Measurements from ENCODE around the gene TMPRSS7. TPM values are rescaled to one million over a fixed set of nuclear protein-coding genes. Genes with fewer than 3 reads are reported as not detected.

Gene TMPRSS7
- total RNA-seq, 2 donors from 2014 or later: 0.12 TPM; not detected in 1

- Mint-ChIP-seq H3K27me3 (no peaks in the 10 kb centered on the region), H3K4me3 (no peak overlapping the region), H3K36me3 (ENCODE audit: low read depth) (peaks cover 3% of the 10 kb centered on the region), H3K4me1 (peaks cover 36% of the 10 kb centered on the region), H3K27ac (no peak overlapping the region)
- DNase-seq (no peak), ATAC-seq (no peak)
- H3K9me3 ChIP-seq (ENCODE audit: control insufficient read depth, low read length, poor library complexity, severe bottlenecking): no peaks in the 10 kb centered on the region
Measured at GRCh38 chr3:112004669-112005068, 29.9 kb upstream of the TMPRSS7 start.

GRCh38 chr3:112005091-112005672 is 29.4 kb upstream of the TMPRSS7 start:
- H3K9me3 ChIP-seq (ENCODE audit: control insufficient read depth, low read length, poor library complexity, severe bottlenecking): no peaks in the 10 kb centered on the region
- Mint-ChIP-seq H3K36me3 (ENCODE audit: low read depth) (peaks cover 3% of the 10 kb centered on the region), H3K4me1 (peaks cover 36% of the 10 kb centered on the region), H3K27ac (no peak overlapping the region), H3K4me3 (no peak overlapping the region), H3K27me3 (no peaks in the 10 kb centered on the region)
- DNase-seq (no peak), ATAC-seq (no peak)

- DNase-seq (no peak), ATAC-seq (no peak)
- H3K4me3 Mint-ChIP-seq: no peak overlapping the region
- no peaks in the 10 kb centered on the region for H3K27me3 Mint-ChIP-seq
- H3K9me3 ChIP-seq (ENCODE audit: control insufficient read depth, low read length, poor library complexity, severe bottlenecking): no peaks in the 10 kb centered on the region
- peaks cover 3% of the 10 kb centered on the region for H3K36me3 Mint-ChIP-seq (ENCODE audit: low read depth)
- no peak overlapping the region for H3K27ac Mint-ChIP-seq
- H3K4me1 Mint-ChIP-seq: peaks cover 26% of the 10 kb centered on the region
Measured at GRCh38 chr3:112007633-112008032, 26.9 kb upstream of the TMPRSS7 start.

DNA sequence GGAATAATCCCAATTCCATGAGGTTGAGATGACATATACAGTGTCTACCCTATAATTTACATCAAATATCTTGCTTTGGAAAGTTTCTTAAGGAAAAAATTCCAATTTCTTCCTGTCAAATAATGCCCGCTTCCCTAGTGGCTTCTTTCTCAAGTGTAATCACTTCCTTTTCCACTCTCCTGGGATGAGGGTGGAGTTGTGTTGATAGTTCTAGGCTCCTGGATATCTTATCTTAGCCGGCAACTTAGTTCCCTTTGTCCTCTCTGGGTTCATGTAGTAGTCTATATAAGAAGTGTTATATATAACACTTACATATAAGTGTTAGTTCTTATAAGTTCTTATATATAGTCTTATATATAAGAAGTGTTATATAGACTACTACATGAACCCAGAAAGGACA is 24.9 kb upstream of the TMPRSS7 start:
- no peak for ATAC-seq
- Mint-ChIP-seq H3K4me1 (peaks cover 16% of the 10 kb centered on the region), H3K27ac (no peak overlapping the region), H3K27me3 (no peaks in the 10 kb centered on the region), H3K4me3 (no peak overlapping the region), H3K36me3 (ENCODE audit: low read depth) (peaks cover 3% of the 10 kb centered on the region)
- H3K9me3 ChIP-seq (ENCODE audit: control insufficient read depth, low read length, poor library complexity, severe bottlenecking): no peaks in the 10 kb centered on the region
- DNase-seq: no peak

GRCh38 chr3:112010636-112011035 is 23.9 kb upstream of the TMPRSS7 start:
- no peaks in the 10 kb centered on the region for H3K9me3 ChIP-seq (ENCODE audit: control insufficient read depth, low read length, poor library complexity, severe bottlenecking)
- no peak for DNase-seq
- Mint-ChIP-seq H3K27me3 (no peaks in the 10 kb centered on the region), H3K4me3 (no peak overlapping the region), H3K36me3 (ENCODE audit: low read depth) (no peaks in the 10 kb centered on the region), H3K27ac (no peak overlapping the region), H3K4me1 (peaks cover 13% of the 10 kb centered on the region)
- no peak for ATAC-seq

- H3K4me3 Mint-ChIP-seq: no peak overlapping the region
- DNase-seq: no peak
- no peaks in the 10 kb centered on the region for H3K9me3 ChIP-seq (ENCODE audit: control insufficient read depth, low read length, poor library complexity, severe bottlenecking)
- no peak for ATAC-seq
- H3K4me1 Mint-ChIP-seq: peaks cover 13% of the 10 kb centered on the region
- H3K36me3 Mint-ChIP-seq (ENCODE audit: low read depth): no peaks in the 10 kb centered on the region
- H3K27me3 Mint-ChIP-seq: no peaks in the 10 kb centered on the region
- no peak overlapping the region for H3K27ac Mint-ChIP-seq
Measured at GRCh38 chr3:112011376-112011940, 23.1 kb upstream of the TMPRSS7 start.

GRCh38 chr3:112012205-112012992 is 22.1 kb upstream of the TMPRSS7 start:
- Mint-ChIP-seq H3K27me3 (no peaks in the 10 kb centered on the region), H3K4me3 (no peak overlapping the region), H3K27ac (no peak overlapping the region), H3K4me1 (peaks cover 13% of the 10 kb centered on the region), H3K36me3 (ENCODE audit: low read depth) (no peaks in the 10 kb centered on the region)
- H3K9me3 ChIP-seq (ENCODE audit: control insufficient read depth, low read length, poor library complexity, severe bottlenecking): no peaks in the 10 kb centered on the region
- ATAC-seq: no peak
- no peak for DNase-seq

- no peak overlapping the region for H3K27ac Mint-ChIP-seq
- ATAC-seq (peak; percentile 87), DNase-seq (peak in 2 of 3 donors; percentile 12 to 37)
- no peaks in the 10 kb centered on the region for H3K36me3 Mint-ChIP-seq (ENCODE audit: low read depth)
- no peak overlapping the region for H3K4me3 Mint-ChIP-seq
- no peaks in the 10 kb centered on the region for H3K27me3 Mint-ChIP-seq
- peaks cover 13% of the 10 kb centered on the region for H3K4me1 Mint-ChIP-seq
- H3K9me3 ChIP-seq (ENCODE audit: control insufficient read depth, low read length, poor library complexity, severe bottlenecking): no peaks in the 10 kb centered on the region
Measured at GRCh38 chr3:112013058-112013783, 21.3 kb upstream of the TMPRSS7 start.

- no peaks in the 10 kb centered on the region for H3K27me3 Mint-ChIP-seq
- H3K27ac Mint-ChIP-seq: no peak overlapping the region
- H3K36me3 Mint-ChIP-seq (ENCODE audit: low read depth): no peaks in the 10 kb centered on the region
Measured at GRCh38 chr3:112013784-112014143, 20.8 kb upstream of the TMPRSS7 start.

DNA sequence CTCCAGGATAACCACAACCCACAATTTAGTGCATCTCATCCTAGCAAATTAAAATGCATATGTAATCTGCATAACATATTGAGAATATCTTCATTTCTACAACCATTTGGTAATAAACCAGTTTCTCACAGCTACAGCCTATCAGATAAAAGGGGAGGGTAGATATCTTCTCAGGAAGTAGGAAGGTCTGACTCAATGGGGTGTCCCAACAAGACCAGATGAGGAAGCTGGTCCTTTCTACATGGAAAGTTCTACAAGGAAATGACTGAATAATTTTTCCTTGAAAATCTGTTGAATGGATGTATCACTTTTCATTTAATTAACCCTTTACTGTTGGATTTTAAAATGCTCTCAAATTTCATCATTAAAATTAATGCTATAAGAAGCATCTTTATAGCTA is 17.4 kb upstream of the TMPRSS7 start:
- no peaks in the 10 kb centered on the region for H3K36me3 Mint-ChIP-seq (ENCODE audit: low read depth)
- no peak for DNase-seq

More at GRCh38 chr3:112013784-112014143, 20.8 kb upstream of the TMPRSS7 start:
- peaks cover 13% of the 10 kb centered on the region for H3K4me1 Mint-ChIP-seq
- ATAC-seq (peak; percentile 35), DNase-seq (no peak)
- no peaks in the 10 kb centered on the region for H3K9me3 ChIP-seq (ENCODE audit: control insufficient read depth, low read length, poor library complexity, severe bottlenecking)
- H3K4me3 Mint-ChIP-seq: no peak overlapping the region

DNA sequence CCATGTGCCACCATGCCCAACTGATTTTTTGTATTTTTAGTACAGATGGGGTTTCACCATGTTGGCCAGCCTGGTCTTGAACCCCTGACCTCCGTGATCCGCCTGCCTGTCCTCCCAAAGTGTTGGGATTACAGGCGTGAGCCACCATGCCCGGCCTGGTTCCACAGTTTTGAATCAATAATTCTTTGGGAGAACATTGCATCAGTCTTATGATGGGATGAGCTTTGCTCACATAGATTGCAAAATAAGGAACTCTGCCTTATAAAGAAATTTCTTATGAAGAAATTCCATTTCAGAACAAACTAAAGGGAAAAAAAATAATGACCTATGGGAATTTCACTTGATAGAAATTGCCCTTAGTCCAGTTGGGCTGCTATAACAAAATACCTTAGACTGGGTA is 15.8 kb upstream of the TMPRSS7 start:
- no peak for DNase-seq
- Mint-ChIP-seq H3K27me3 (no peaks in the 10 kb centered on the region), H3K36me3 (ENCODE audit: low read depth) (no peaks in the 10 kb centered on the region), H3K27ac (no peak overlapping the region), H3K4me1 (peaks cover 5% of the 10 kb centered on the region), H3K4me3 (no peak overlapping the region)
- no peak for ATAC-seq
- no peaks in the 10 kb centered on the region for H3K9me3 ChIP-seq (ENCODE audit: control insufficient read depth, low read length, poor library complexity, severe bottlenecking)

More for the DNA sequence above, 17.4 kb upstream of the TMPRSS7 start:
- Mint-ChIP-seq H3K4me1 (peaks cover 13% of the 10 kb centered on the region), H3K4me3 (no peak overlapping the region), H3K27me3 (no peaks in the 10 kb centered on the region), H3K27ac (no peak overlapping the region)
- no peaks in the 10 kb centered on the region for H3K9me3 ChIP-seq (ENCODE audit: control insufficient read depth, low read length, poor library complexity, severe bottlenecking)
- no peak for ATAC-seq

- no peaks in the 10 kb centered on the region for H3K36me3 Mint-ChIP-seq (ENCODE audit: low read depth)
- no peaks in the 10 kb centered on the region for H3K4me1 Mint-ChIP-seq
- no peak for ATAC-seq
- DNase-seq: no peak
- no peaks in the 10 kb centered on the region for H3K9me3 ChIP-seq (ENCODE audit: control insufficient read depth, low read length, poor library complexity, severe bottlenecking)
- no peak overlapping the region for H3K4me3 Mint-ChIP-seq
- H3K27me3 Mint-ChIP-seq: no peaks in the 10 kb centered on the region
- H3K27ac Mint-ChIP-seq: no peak overlapping the region
Measured at GRCh38 chr3:112019716-112020115, 14.8 kb upstream of the TMPRSS7 start.

DNA sequence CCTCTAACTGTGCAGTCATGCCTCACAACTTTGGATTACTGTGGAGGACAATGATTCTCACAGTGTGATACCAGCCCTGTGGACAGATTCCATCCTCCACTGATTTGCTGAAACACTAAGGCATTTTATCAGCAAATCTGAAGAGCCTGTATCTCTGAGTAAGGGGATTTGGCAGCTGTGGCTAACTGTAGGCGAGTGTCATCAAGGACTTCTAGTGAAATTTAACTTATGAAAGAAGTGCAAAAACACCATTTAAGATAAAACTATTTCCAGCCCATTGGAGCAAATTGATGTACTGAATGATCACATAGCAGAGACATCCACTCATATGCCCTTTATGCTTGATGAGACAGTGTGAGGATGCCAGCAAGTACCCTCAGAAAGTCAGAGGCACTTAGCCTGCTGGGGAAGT is 13.9 kb upstream of the TMPRSS7 start:
- no peaks in the 10 kb centered on the region for H3K27me3 Mint-ChIP-seq
- H3K27ac Mint-ChIP-seq: no peak overlapping the region
- H3K4me1 Mint-ChIP-seq: no peaks in the 10 kb centered on the region
- no peak overlapping the region for H3K4me3 Mint-ChIP-seq
- ATAC-seq: no peak
- DNase-seq: no peak
- H3K9me3 ChIP-seq (ENCODE audit: control insufficient read depth, low read length, poor library complexity, severe bottlenecking): no peaks in the 10 kb centered on the region
- H3K36me3 Mint-ChIP-seq (ENCODE audit: low read depth): no peaks in the 10 kb centered on the region

Measured in T-helper 17 cell (primary cell).